Esophagus muscularis mucosa (tissue), 4 donors: ENCODE results near the gene PLCXD3. TPM values are rescaled to one million over a fixed set of nuclear protein-coding genes. Genes with fewer than 3 reads are reported as not detected.

Experiments used
- DNase-seq: peaks from one replicate; pipeline ENCODE4 v3.0.0-alpha.2; 2017; ENCODE audit errors: extremely low spot score
- H3K27ac ChIP-seq, 4 donors: fragments of 200-600 bp; sonication (generic); replicated peaks in 1 of 4; 1 replicate in 3 of 4; 2 replicates in 1 of 4; pipeline ENCODE4 v1.5.1; 2016 to 2019; ENCODE audit warnings: mild to moderate bottlenecking in 1 of 4
- H3K27me3 ChIP-seq, 4 donors: fragments of 200-600 bp; sonication (generic); one replicate each; pipeline versions ENCODE4 v1.5.1 to v1.6.0; 2016 to 2019
- H3K36me3 ChIP-seq, 4 donors: fragments of 200-600 bp; sonication (generic); one replicate each; pipeline ENCODE4 v1.5.1; 2016 to 2019
- H3K4me1 ChIP-seq, 4 donors: fragments of 200-600 bp; sonication (generic); one replicate each; pipeline ENCODE4 v1.5.1; 2016 to 2019
- H3K4me3 ChIP-seq, 4 donors: fragments of 200-600 bp; sonication (generic); 1 replicate in 2 of 4; 2 replicates in 2 of 4; pipeline ENCODE4 v1.5.1; 2016 to 2019; ENCODE audit warnings: mild to moderate bottlenecking in 4 of 4, moderate library complexity in 1 of 4
- H3K9me3 ChIP-seq, 4 donors: fragments of 200-600 bp; sonication (generic); 1 replicate in 3 of 4; 2 replicates in 1 of 4; pipeline ENCODE4 v1.5.1; 2016 to 2019
- CTCF ChIP-seq, 3 experiments: fragments of 200-600 bp in 2 of 3; fragments of 450-650 bp in 1 of 3; sonication (generic) in 2 of 3; IDR thresholded peaks; one replicate each; pipeline ENCODE4 v1.5.1; 2017 to 2019; ENCODE audit warnings: antibody characterized with exemption in 3 of 3, mild to moderate bottlenecking in 2 of 3, moderate library complexity in 1 of 3
- EP300 ChIP-seq: sonication (generic); formaldehyde crosslinking; IDR thresholded peaks from one replicate; pipeline ENCODE4 v1.6.1; 2017; ENCODE audit warnings: antibody characterized with exemption
- POLR2A ChIP-seq: fragments of 450-650 bp; IDR thresholded peaks from one replicate; pipeline ENCODE4 v1.6.1; 2017; ENCODE audit warnings: antibody characterized with exemption, moderate library complexity, mild to moderate bottlenecking, low read depth
- POLR2AphosphoS5 ChIP-seq, 2 donors: sonication (generic); formaldehyde crosslinking; IDR thresholded peaks; one replicate each; pipeline ENCODE4 v1.6.1; 2017; ENCODE audit warnings: antibody characterized with exemption in 2 of 2
- WGBS: methylation state at CpG from one replicate; pipeline ENCODE4 v1.1.5; 2018; 5-methylcytosine and 5-hydroxymethylcytosine counted together
- intact Hi-C: fragments of 100-400 bp; cut with DNase I; formaldehyde crosslinking; loops from one replicate; pipeline ENCODE4 v1.15.1; 2023
- total RNA-seq, 4 donors: library from RNA; depleted of rRNA; stranded (reverse); fragments of >200 nt; gene quantifications; one replicate each; pipeline versions ENCODE4 v1.1.0 to v1.2.1, GENCODE V29; 2016

The PLCXD3 gene
- total RNA-seq, 4 donors from 2014 or later: 1.1 to 3.0 (median 2.0) TPM

DNA sequence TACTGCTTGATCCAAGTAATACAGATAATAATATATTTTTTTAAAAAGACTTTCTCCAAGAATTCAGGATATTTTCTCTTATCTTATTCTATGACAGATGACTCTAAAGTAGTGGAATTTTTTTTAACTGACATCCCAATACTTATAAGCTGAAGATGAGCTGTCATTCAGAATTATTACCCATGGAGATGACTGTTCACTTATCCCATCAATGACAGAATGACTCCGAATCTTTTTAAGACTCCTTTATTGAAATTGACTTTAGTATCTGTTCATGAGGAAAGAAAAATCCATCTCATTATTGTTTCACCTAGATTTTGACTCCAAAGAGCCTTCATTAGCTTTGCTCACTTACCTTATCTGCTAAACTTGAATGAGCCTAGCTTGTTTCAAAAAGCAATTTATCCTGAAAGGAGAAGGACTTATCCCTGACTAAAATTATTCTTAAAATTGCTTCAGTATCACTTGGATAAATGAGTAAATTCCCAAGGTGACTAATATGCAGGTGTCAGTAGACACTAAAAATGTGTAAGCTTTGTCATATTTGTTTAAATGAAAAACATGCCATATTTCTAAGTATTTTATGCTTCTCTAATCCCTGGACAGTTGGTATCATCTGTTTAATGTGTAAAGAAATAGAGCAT, 146.9 kb downstream of the PLCXD3 start:
- no peaks in the 10 kb centered on the region for H3K4me1 ChIP-seq
- no peaks in the 10 kb centered on the region for H3K36me3 ChIP-seq
- H3K27me3 ChIP-seq: no peaks in the 10 kb centered on the region
- WGBS: 100% methylated on average over 1 of the region's 1 CpG
- intact Hi-C loops: no loop called here
- H3K27ac ChIP-seq: no peak overlapping the region
- no peak for TF ChIP-seq EP300
- no peak for TF ChIP-seq POLR2A
- DNase-seq: no peak
- H3K9me3 ChIP-seq: no peaks in the 10 kb centered on the region
- H3K4me3 ChIP-seq: no peak overlapping the region

DNA sequence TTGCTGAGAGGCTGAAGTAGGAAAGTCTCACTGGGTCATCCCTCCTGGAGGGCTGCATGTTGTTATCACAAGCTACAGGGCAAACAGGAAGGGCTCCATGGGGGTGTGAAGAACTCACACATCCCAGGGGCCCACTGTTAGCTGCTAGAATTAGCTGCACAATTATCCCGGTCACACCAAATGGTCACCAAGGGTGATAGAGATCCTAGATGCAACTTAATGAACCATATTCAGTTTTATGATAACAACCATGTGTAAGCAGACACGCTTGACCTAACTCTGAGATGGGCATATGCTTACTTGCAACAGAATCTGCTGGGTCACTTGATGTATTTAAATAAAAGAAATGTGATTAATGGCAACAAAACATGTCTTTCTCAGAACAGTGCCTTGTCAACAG, 153.6 kb downstream of the PLCXD3 start:
- no peaks in the 10 kb centered on the region for H3K9me3 ChIP-seq
- no peaks in the 10 kb centered on the region for H3K4me1 ChIP-seq
- H3K4me3 ChIP-seq: no peak overlapping the region
- WGBS: 40% methylated on average over 2 of the region's 2 CpGs
- no peaks in the 10 kb centered on the region for H3K27me3 ChIP-seq
- TF ChIP-seq EP300 (no peak), POLR2AphosphoS5 (IDR thresholded peaks at IDR 0.05) (no peak), CTCF (IDR thresholded peaks at IDR 0.05) (no peak), POLR2A (no peak)
- no peak for DNase-seq
- no peaks in the 10 kb centered on the region for H3K36me3 ChIP-seq
- intact Hi-C loops: no loop called here
- H3K27ac ChIP-seq: no peak overlapping the region

- TF ChIP-seq CTCF (IDR thresholded peaks at IDR 0.05) (no peak), POLR2A (no peak), POLR2AphosphoS5 (IDR thresholded peaks at IDR 0.05) (no peak), EP300 (no peak)
- WGBS: 71% methylated on average over 4 of the region's 4 CpGs
- intact Hi-C loops: loop anchor here (10.0 kb wide), 1 partner anchor 445 kb away; the partner anchor contains the start of gene C7
- DNase-seq: no peak
- H3K9me3 ChIP-seq: no peaks in the 10 kb centered on the region
- no peaks in the 10 kb centered on the region for H3K36me3 ChIP-seq
- H3K4me1 ChIP-seq: peaks cover 0 to 21% (median 0%) of the 10 kb centered on the region in 4 donors
- no peaks in the 10 kb centered on the region for H3K27me3 ChIP-seq
- no peak overlapping the region for H3K27ac ChIP-seq
- no peak overlapping the region for H3K4me3 ChIP-seq
These were observed 160.6 kb downstream of the PLCXD3 start for GRCh38 chr5:41349846-41350245.

DNA sequence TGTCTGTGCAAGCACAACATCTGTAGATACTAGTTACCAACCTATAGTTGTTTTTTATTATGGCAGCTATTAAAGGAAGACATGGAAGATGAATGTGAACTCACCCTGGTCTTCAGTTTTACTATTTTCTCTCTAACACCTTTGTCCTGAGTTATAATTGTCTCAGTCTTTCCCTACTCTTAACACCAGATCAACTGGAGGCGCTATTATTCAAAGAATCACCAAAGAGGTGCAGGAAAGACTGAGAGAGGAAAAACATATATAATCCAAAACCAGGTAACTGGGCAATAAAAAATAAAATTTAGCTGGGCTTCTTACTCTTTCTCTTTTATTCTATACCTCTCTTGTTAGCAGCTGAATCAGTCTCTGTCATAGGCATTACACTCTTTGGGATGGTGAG, 162.8 kb downstream of the PLCXD3 start:
- no peaks in the 10 kb centered on the region for H3K9me3 ChIP-seq
- peaks cover 0 to 21% (median 0%) of the 10 kb centered on the region in 4 donors for H3K4me1 ChIP-seq
- WGBS: 83% methylated on average over 1 of the region's 1 CpG
- intact Hi-C loops: loop anchor here (10.0 kb wide), 1 partner anchor 443 kb away; the partner anchor contains the start of gene C7
- DNase-seq: no peak
- H3K4me3 ChIP-seq: no peak overlapping the region
- no peak for TF ChIP-seq POLR2A
- TF ChIP-seq POLR2AphosphoS5 (IDR thresholded peaks at IDR 0.05): no peak
- H3K27me3 ChIP-seq: no peaks in the 10 kb centered on the region
- no peak overlapping the region for H3K27ac ChIP-seq
- H3K36me3 ChIP-seq: no peaks in the 10 kb centered on the region

GRCh38 chr5:41346609-41347008, 163.8 kb downstream of the PLCXD3 start:
- intact Hi-C loops: loop anchor here (10.0 kb wide), 1 partner anchor 442 kb away; the partner anchor contains the start of gene C7
- no peak for DNase-seq
- TF ChIP-seq CTCF (IDR thresholded peaks at IDR 0.05) (no peak), POLR2AphosphoS5 (IDR thresholded peaks at IDR 0.05) (no peak), EP300 (no peak), POLR2A (no peak)
- Histone ChIP-seq H3K27ac (no peak overlapping the region), H3K36me3 (no peaks in the 10 kb centered on the region), H3K9me3 (no peaks in the 10 kb centered on the region), H3K4me1 (peaks cover 0 to 21% (median 0%) of the 10 kb centered on the region in 4 donors), H3K27me3 (no peaks in the 10 kb centered on the region), H3K4me3 (no peak overlapping the region)
- WGBS: 28% methylated on average over 5 of the region's 5 CpGs

DNA sequence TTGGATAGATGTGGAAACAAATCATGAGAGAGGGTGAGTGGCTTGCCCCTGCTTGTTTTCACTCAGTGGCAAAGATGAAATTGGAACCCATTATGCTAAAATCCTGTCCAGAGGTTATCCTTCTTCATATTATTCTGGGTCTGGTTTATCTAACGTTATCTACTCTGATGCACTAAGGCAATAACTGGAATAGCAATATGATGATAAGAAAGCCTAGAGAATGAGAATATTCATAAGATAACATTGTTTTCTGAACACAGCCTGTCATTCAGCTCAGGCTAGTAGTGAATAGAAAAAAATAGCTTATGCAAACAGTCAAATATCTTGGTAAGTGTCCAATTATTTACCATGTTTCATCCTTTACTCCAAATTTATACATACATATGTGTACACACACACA, 165.1 kb downstream of the PLCXD3 start:
- H3K9me3 ChIP-seq: no peaks in the 10 kb centered on the region
- intact Hi-C loops: loop anchor here (10.0 kb wide), 1 partner anchor 440 kb away; the partner anchor contains the start of gene C7
- WGBS: 76% methylated on average over 1 of the region's 1 CpG
- no peaks in the 10 kb centered on the region for H3K36me3 ChIP-seq
- no peak overlapping the region for H3K4me3 ChIP-seq
- no peak overlapping the region for H3K27ac ChIP-seq
- H3K27me3 ChIP-seq: no peaks in the 10 kb centered on the region
- no peak for DNase-seq
- TF ChIP-seq POLR2AphosphoS5 (IDR thresholded peaks at IDR 0.05) (no peak), EP300 (no peak), POLR2A (no peak), CTCF (IDR thresholded peaks at IDR 0.05) (no peak)
- H3K4me1 ChIP-seq: peaks cover 0 to 19% (median 0%) of the 10 kb centered on the region in 4 donors
